Measurements from ENCODE around the gene DACT1. TPM values are rescaled to one million over a fixed set of nuclear protein-coding genes. Genes with fewer than 3 reads are reported as not detected.
A peak's percentile ranks its signal among the peaks of the same experiment; 100 is the strongest.

Gene DACT1
- total RNA-seq, 2 donors from 2014 or later = 11.3 to 15.1 TPM

GRCh38 chr14:58680698-58681097 is 42.9 kb downstream of the DACT1 start:
- DNase-seq = no peak
- Mint-ChIP-seq H3K9me3 (no peaks in the 10 kb centered on the region), H3K27me3 (ENCODE audit: low read depth) (peaks cover 6% of the 10 kb centered on the region)

GRCh38 chr14:58687232-58687795 is 49.6 kb downstream of the DACT1 start:
- Mint-ChIP-seq H3K27me3 (ENCODE audit: low read depth) (no peaks in the 10 kb centered on the region), H3K4me3 (no peak overlapping the region), H3K4me1 (ENCODE audit: low read depth) (peaks cover 6% of the 10 kb centered on the region), H3K9me3 (peaks cover 0 to 5% of the 10 kb centered on the region in 2 donors), H3K36me3 (ENCODE audit: insufficient read depth in 2 of 2) (peaks cover 0 to 4% of the 10 kb centered on the region in 2 donors), H3K27ac (no peak overlapping the region)
- ATAC-seq (replicated peaks in 1 of 2) = no peak
- no peak for DNase-seq

More at GRCh38 chr14:58680698-58681097, 42.9 kb downstream of the DACT1 start:
- H3K27ac Mint-ChIP-seq = no peak overlapping the region
- peaks cover 6% of the 10 kb centered on the region for H3K4me1 Mint-ChIP-seq (ENCODE audit: low read depth)
- no peaks in the 10 kb centered on the region for H3K36me3 Mint-ChIP-seq (ENCODE audit: insufficient read depth in 2 of 2)
- no peak for ATAC-seq (replicated peaks in 1 of 2)
- H3K4me3 Mint-ChIP-seq = no peak overlapping the region

- peaks cover 0 to 5% of the 10 kb centered on the region in 2 donors for H3K9me3 Mint-ChIP-seq
- H3K27ac Mint-ChIP-seq = no peak overlapping the region
- H3K36me3 Mint-ChIP-seq (ENCODE audit: insufficient read depth in 2 of 2) = peaks cover 0 to 4% of the 10 kb centered on the region in 2 donors
- DNase-seq (no peak), ATAC-seq (replicated peaks in 1 of 2) (no peak)
- no peak overlapping the region for H3K4me3 Mint-ChIP-seq
- no peaks in the 10 kb centered on the region for H3K4me1 Mint-ChIP-seq (ENCODE audit: low read depth)
- H3K27me3 Mint-ChIP-seq (ENCODE audit: low read depth) = no peaks in the 10 kb centered on the region
Observed at GRCh38 chr14:58690801-58691516, 53.2 kb downstream of the DACT1 start.

DNA sequence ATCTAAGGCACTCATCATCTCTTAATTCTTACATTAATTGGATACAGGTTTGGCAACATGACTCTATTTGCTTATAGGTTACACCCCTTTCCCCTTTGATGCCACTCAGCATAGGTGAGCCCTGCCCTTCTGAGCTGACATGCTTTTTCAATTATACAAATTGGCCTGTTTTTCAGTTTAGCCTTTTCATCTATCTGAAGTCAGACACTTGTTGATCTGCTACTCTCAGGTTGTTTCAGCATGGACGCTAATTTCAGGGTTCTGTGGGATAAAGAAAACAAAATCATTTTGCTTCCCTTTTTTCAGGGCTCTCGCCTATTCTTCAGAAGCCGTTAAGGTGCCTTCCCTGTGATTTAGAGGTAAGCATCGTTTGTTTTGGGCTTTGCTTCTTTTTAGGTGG is 55.3 kb downstream of the DACT1 start:
- H3K27ac Mint-ChIP-seq = no peak overlapping the region

GRCh38 chr14:58695514-58695913 is 57.8 kb downstream of the DACT1 start:
- H3K4me1 Mint-ChIP-seq (ENCODE audit: low read depth) = no peaks in the 10 kb centered on the region
- ATAC-seq (replicated peaks in 1 of 2) = peak; percentile 49 to 53

More for the DNA sequence above, 55.3 kb downstream of the DACT1 start:
- ATAC-seq (replicated peaks in 1 of 2) = no peak
- Mint-ChIP-seq H3K27me3 (ENCODE audit: low read depth) (no peaks in the 10 kb centered on the region), H3K36me3 (ENCODE audit: insufficient read depth in 2 of 2) (peaks cover 0 to 3% of the 10 kb centered on the region in 2 donors), H3K4me3 (no peak overlapping the region), H3K4me1 (ENCODE audit: low read depth) (no peaks in the 10 kb centered on the region), H3K9me3 (peaks cover 0 to 3% of the 10 kb centered on the region in 2 donors)
- DNase-seq = no peak

DNA sequence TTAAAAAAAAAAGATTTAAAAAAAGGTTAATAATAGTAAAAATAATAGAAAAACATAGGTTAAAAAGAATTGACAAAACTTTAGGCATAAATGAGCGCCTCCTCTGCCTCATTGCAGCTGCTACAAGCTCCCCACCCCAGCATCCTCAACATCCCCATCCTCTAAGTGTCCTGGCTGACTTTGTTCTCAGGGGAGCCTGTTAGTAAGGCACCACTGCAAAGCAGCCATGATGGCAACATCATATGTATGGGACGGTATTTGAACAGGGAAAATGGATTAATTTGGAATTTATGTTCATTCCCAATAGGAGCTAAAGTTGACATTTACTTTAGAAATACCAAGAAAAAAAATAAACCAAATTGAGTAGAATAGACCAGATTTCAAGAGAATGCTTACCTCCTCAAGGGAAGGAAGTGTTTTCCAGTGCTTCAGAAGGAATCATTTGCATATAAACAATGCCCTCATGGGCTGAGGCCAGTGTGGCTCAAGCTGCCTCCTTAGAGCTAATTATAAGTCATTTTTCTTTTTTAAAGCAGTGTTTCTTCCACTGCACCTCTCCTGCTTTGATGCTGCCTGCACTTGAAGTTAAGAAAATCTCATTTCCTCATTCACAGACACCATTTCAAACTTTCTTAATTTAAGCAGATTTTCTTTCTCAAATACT is 59.6 kb downstream of the DACT1 start:
- H3K4me3 Mint-ChIP-seq = no peak overlapping the region
- ATAC-seq (replicated peaks in 1 of 2) (no peak), DNase-seq (no peak)
- H3K27me3 Mint-ChIP-seq (ENCODE audit: low read depth) = no peaks in the 10 kb centered on the region
- no peaks in the 10 kb centered on the region for H3K36me3 Mint-ChIP-seq (ENCODE audit: insufficient read depth in 2 of 2)
- no peaks in the 10 kb centered on the region for H3K9me3 Mint-ChIP-seq
- no peak overlapping the region for H3K27ac Mint-ChIP-seq
- peaks cover 11% of the 10 kb centered on the region for H3K4me1 Mint-ChIP-seq (ENCODE audit: low read depth)

More at GRCh38 chr14:58695514-58695913, 57.8 kb downstream of the DACT1 start:
- no peaks in the 10 kb centered on the region for H3K27me3 Mint-ChIP-seq (ENCODE audit: low read depth)
- no peak overlapping the region for H3K4me3 Mint-ChIP-seq
- H3K27ac Mint-ChIP-seq = no peak overlapping the region
- DNase-seq = no peak
- no peaks in the 10 kb centered on the region for H3K9me3 Mint-ChIP-seq
- H3K36me3 Mint-ChIP-seq (ENCODE audit: insufficient read depth in 2 of 2) = no peaks in the 10 kb centered on the region

Other genes with a start within 250 kb of the DACT1 start
- not detected for gene TOMM20L, start 242.0 kb upstream of the DACT1 start, total RNA-seq
- gene TIMM9, start 210.4 kb upstream of the DACT1 start, total RNA-seq = 10 to 100 TPM; 70.6 to 93.5 TPM
- gene KIAA0586, start 210.2 kb upstream of the DACT1 start, total RNA-seq = 10 to 100 TPM; 44.7 to 53.9 TPM